ENCODE results near the gene GLYR1.

GLYR1 gene

DNA sequence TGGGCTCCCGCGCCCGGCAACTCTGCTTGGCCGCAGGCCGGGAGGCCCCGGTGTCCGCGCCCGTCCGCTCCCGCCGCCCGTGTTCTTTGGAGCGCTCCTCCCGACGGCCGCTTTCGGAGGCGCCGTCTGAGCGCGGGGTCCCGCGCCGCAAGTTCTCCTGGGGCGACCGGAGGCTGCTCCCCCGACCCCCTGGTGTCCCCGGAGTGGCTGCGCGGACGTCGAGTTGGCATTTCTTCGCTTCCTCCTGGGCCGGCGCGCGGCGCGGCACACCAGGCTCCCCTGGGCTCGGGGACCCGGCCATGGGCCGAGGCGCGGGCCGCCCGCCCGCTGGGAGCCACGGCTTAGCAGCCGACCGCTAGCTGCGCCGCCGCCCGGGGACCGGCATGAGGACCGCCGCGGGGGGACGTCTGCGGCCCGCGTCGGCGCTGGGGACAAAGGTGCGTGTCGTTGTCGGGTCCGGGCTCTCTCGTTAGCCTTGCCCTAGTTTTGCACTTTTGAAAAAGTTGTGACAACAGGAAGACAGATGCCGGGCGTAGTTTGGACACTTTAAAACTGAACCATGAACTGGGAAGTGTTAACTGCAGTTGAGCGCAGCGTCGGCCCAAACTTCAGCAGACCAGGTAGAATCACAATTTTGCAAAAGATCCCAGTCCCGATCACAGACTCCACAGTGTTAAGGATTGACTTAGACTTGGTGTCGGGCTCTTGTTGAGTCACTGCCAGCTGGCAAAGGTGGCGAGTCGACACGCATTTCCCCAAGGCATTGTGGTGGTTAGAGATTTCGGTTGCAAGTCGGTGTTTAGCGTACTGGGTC is 893 bp upstream of the GLYR1 start:
- DNase-seq (ENCODE audit: low spot score), result peak; percentile 70

DNA sequence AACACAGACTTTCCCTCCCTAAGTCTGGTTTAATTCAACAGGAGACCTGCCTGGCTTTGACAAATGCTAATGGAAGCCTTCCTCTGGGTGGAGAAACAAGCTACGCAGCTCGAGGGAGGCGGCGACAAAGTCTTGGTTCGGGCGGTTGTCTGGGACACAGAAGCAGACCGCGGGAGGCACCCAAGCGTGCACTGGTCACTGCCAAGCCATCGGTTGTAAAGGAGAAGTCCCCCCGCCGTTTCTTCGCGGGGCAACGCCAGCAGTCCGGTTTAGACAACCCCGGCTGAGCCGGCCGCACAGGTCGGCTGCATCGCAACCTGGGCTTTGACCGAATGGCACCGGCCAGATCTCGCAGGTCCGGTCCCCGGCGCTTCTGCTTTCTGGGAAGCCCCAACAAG is 586 bp downstream of the GLYR1 start:
- no peak for DNase-seq (ENCODE audit: low spot score)

DNA sequence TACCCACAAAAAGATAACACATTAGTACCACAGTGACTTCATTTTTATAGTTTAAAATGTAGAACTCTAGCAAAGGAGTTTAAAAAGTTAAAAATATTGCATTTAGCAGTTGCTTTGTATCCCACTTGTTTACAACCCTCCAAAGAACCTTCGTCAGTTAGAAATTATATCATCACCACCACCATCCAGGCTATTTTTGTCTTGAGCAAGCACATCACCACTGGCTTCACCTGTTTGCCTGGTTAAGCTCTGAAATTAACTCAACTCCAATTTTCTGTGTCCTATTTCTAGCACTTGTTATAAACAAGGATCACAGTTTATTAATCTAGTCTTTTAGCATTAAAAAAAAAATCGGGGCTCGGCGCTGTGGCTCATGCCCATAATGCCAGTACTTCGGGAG is 6.1 kb downstream of the GLYR1 start:
- DNase-seq (ENCODE audit: low spot score), result no peak

DNA sequence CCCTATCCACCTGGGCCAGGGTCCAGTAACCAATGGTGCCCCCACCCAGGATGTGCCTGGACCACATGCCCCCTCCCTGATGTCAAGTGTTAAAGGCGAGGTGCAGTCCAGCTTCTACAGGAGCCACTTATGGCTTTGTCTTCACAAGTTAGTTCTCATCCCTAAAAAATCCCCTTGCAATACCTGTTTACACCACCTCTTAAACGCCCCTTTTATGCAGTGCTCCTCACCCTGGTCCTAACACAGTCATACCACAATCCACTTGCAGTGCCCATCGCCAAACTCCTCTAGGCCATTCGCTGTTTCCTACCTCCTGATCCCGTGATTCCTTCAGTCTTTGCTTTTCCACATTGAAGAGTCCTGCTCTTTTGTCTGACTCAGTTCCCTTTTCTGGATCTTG is 7.1 kb downstream of the GLYR1 start:
- DNase-seq (ENCODE audit: low spot score), result no peak

DNA sequence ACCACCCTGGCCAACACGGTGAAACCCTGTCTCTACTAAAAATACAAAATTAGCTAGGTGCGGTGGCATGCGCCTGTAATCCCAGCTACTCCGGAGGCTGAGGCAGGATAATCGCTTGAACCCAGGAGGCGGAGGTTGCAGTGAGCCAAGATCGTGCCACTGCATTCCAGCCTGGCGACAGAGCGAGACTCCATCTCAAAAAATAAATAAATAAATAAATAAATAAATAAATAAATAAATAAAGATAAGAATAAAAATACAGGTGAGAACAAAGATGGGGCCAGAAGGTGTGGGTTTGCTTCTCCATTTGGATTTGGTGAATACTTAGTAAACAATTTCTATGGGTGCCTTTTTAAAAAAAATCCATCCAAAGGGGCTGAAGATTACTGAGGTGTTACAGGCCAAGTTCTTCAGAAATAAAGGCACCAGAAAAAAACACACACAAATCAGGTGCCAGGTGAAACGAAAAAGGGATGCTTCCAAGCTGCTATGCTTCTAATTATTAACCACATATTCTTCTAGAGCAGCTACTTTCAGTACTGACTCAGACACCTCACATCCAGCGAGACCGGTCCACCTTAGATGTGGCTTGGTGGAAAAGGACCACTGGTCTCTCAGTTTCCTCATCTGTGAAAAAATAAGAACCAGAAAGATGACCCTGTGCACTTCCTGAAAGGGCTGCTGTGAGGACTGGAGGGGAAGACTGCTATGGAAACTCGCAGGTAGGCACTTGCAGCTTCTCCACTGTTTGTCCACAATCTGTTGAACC is 9.2 kb downstream of the GLYR1 start:
- no peak for DNase-seq (ENCODE audit: low spot score)

GRCh38 chr16:4836727-4837126 is 10.4 kb downstream of the GLYR1 start:
- no peak for DNase-seq (ENCODE audit: low spot score)

DNA sequence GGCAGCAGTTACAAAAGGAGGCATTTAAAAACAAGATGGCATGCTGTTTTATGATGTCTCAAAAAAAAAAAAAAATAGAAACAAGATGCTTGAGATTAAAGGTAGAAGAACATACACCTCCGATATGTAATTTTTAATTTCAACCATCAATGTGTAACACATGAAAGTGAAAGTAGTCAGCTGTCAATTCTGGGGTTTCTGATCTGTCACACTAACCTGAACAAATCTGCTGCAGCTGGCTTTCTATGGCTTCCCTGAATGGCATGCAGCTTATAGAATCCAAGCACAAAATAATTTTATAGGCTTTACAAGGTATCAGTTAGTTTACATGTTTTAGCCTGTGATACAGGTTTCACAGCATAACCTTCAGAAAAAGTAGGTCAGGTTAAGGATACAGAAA is 13.5 kb downstream of the GLYR1 start:
- DNase-seq (ENCODE audit: low spot score), result no peak

DNA sequence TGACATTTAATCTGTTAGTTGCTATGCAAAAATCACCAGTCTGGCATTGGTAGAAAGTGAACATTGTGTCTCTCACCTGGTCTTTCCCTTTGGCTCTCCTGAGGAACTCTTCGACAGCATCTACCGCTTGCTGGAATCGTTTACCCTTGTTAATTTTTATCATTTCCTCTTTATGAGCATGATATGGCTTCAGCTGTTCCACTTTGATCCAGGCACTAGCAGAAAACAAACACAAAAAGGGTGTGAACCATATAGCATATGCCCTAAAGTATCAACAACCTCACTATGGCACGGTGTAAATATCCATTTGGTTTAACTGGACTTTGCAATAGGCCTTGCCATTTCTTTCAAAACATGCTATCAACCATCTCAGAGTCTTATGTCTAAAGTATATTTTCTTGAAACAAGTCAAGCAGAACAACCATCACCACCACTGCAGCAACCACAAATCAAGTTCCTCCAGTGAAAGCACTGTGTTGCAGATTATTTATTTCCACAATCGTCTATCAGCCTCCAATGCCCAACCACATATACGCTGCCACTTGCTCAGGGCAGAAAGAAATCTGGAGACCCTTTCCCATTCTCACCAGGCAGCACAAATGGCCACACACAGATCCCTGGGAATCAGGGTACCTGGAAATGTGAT is 14.3 kb downstream of the GLYR1 start:
- DNase-seq (ENCODE audit: low spot score), result no peak

DNA sequence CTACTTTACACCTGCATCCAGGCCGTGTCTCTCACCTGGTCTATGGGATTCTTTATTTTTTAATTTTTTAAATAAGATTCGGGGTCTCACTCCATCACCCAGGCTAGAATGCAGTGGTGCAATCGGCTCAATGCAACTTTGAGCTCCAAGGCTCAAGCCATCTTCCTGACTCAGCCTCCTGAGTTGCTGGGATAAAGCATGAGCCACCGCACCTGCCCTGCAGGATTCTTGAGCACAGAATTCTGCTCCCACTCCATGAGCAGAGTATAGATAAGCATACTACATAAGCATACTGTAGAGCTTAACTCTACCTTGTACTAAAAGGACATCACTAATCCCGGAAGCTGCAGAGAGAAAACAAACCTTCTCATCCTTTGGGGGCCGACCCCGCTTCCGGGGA is 15.5 kb downstream of the GLYR1 start:
- DNase-seq (ENCODE audit: low spot score), result no peak

DNA sequence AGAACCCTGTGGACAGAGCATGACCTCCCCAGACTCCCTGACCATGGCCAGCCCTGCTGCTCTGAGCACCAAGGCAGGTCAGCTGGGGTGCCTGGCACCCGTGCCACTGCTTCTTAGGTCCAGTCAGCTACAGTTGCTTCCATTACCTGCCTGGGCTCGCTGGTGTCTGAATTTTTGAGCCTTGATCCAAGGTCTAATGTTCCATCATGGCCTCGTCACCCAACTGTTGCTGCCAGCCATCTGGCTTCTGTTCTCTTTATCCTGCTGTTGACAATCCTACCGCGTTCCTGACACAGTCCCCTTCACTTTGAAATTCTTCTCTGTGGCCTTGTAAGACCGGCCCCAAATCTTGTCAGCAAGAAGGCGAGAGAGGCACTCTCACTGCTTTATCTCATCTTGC is 16.7 kb downstream of the GLYR1 start:
- DNase-seq (ENCODE audit: low spot score), result no peak

GRCh38 chr16:4828567-4829321 is 18.3 kb downstream of the GLYR1 start:
- DNase-seq (ENCODE audit: low spot score), result no peak

- DNase-seq (ENCODE audit: low spot score), result no peak
Observed at GRCh38 chr16:4826980-4827379, 20.1 kb downstream of the GLYR1 start.

DNA sequence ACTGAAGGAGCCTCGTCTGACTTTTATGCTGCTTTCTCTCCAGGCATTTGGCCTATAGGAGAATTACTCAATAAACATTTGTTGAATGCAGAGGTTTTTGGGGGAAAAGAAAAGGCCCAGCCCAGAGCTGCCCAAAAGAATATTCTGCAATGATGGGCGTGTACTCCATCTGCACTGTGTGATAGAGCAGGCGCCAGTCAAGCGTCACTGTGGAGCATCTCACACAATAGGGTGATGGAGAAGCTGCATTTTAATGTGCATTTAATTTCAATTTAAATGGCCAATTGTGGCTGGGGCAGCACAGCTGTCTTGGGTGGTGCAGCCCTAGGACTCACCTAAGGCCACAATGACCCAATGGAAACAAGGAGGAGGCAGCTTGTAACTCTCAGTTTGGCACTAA is 20.6 kb downstream of the GLYR1 start:
- no peak for DNase-seq (ENCODE audit: low spot score)

DNA sequence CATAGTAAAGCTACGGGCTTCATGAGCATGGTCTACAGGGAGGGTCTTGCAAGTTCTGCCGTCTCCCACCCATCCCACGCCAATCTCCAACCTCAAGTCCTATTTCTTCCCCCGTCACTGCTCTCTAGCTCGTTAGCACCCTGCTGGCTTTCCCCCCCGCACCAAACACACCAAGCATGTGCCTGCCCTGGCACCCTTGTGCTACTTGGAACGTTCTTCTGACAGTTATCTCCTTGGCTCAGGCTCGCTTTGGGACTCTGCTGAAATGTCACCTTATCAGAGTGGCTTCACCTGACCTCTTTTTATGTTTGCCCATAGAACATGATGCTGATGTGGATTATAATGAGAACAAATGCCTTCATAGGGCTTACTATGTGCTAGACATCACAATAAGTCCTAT is 21.9 kb downstream of the GLYR1 start:
- no peak for DNase-seq (ENCODE audit: low spot score)

- DNase-seq (ENCODE audit: low spot score), result no peak
Observed at GRCh38 chr16:4820652-4821051, 26.4 kb downstream of the GLYR1 start.

GRCh38 chr16:4814542-4815173 is 32.4 kb downstream of the GLYR1 start:
- DNase-seq (ENCODE audit: low spot score), result no peak

GRCh38 chr16:4814046-4814445 is 33.0 kb downstream of the GLYR1 start:
- no peak for DNase-seq (ENCODE audit: low spot score)

DNA sequence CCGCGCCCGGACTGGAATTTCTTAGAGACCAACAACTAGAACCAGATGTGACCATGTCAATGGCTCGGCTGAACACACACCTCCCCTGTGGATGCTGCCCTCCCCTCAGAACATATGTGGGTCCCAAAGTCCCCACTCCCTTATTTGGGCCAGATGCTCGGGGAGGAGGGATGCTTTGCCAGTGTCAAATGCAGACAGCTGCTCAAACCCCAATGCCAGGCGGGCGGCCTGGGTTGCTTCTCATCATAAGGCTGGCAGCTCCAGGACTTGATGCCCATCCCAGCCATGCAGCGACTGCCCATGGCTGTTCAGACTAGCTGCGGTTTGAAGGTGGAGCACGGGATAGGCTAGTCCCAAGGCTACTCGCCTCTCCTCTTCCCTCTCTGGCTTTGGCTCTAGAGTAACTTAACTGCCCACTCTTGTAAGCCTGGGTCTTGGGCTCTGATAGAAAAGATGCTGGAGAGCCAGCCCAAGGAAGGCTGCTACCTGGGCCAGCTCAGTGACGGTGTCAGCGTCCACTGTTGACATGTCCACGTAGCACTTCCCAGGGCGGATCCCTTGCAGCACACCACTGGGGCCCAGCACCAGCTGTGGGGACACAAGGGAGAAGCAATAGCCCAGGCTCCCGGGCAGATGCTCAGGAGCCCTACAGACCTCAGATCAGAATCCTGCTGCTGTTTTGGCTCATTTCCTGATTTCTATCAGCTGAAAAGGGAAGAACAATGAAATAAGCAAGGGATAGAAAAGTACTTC is 33.7 kb downstream of the GLYR1 start:
- DNase-seq (ENCODE audit: low spot score), result no peak

DNA sequence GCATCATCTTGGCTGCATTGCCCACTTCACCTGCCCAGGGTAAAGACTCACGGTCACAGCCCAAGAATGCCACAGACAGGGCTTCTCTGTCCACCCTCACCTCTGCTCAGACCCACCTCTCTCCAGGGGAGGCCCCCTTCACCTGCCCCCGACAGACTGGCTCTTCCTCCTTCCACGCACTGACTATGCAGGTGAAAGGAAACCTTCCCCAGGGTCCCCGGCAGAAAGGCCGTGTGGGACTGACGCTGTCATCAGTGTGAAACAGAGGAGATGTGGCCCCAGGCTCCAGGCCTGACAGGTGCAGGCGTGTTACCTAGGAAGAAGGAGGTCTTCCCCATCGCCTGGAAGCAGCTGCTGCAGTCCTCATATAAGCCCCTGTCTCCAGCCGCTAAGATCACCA is 35.3 kb downstream of the GLYR1 start:
- DNase-seq (ENCODE audit: low spot score), result no peak

DNA sequence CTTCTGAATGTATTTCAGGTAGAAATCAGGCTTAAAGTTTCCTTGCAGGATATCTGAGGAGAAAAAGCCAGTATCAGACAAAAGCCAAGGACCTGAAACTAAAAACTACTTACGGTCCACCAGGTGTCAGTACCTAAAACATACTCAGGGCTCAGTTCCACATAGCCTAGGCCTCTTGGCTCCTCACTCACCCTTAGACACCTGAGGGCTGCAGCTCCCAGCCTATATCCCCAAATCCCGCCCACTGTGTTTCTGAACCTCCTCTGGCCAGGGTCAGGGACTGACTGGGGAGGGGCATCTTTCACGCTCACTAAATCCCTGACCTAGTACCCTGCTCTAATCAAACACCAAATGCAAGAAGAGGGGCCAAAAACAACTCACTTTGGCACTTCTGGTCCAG is 35.8 kb downstream of the GLYR1 start:
- DNase-seq (ENCODE audit: low spot score), result no peak

GRCh38 chr16:4806280-4806679 is 40.8 kb downstream of the GLYR1 start:
- DNase-seq (ENCODE audit: low spot score), result no peak
